GM10248 (cell line): ENCODE measurements around the gene THOC6.
"Not testable (repeated sequence)": the region's sequence is repeated elsewhere in the genome, so short reads cannot be mapped to it uniquely, and the experiment has no call there.

Experiments
- CTCF ChIA-PET: fragments of 300-600 bp; sonication (Branson Sonifier 250); formaldehyde crosslinking; extraction: SDS; loops from one replicate; lab custom pipeline; 2021; ENCODE audit warnings: antibody characterized with exemption; lab: Yijun Ruan, JAX
- POLR2A ChIA-PET: fragments of 350-650 bp; sonication (Branson Sonifier 250); formaldehyde crosslinking; extraction: SDS; loops from one replicate; lab custom pipeline; 2020; ENCODE audit warnings: antibody characterized with exemption; lab: Yijun Ruan, JAX
- DNase-seq: peaks from one replicate; pipeline ENCODE4 v3.0.0; 2012; ENCODE audit errors: extremely low spot score
- CTCF ChIP-seq: IDR thresholded peaks from 2 replicates; pipeline ENCODE4 v1.5.1; 2012; ENCODE audit warnings: mild to moderate bottlenecking, low read depth; ENCODE audit errors: extremely low read depth, missing control alignments, control extremely low read depth

THOC6 gene

GRCh38 chr16:3054965-3055733 is 31.3 kb downstream of the THOC6 start:
- ChIA-PET CTCF (interaction anchor here (0.6 to 2.7 kb wide), 4 partner anchors 21 to 631 kb away, joined by 3 to 9 read pairs (median 6); no protein-coding TSS in a partner anchor), POLR2A (no interaction called here)
- DNase-seq, result no peak
- TF ChIP-seq CTCF, result no peak

DNA sequence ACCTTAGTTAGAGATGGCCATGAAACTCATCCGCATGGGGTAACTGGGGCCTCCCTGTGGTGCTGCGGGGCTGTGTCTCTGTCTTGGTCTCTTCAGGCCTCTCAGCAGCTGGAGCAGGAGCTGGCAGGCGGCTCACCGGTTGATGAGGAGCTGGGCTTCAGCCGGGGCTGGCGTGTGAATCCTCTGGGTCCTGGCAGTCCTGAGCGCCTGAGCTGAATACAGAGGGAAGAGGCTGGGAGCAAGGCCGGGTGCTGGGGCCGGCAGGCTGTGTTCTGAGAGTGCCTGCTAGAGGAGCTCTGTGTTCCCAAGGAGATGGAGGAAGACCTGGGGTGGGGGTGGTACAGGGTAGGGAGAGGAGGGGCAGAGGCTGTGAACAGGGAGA is 31.9 kb downstream of the THOC6 start:
- POLR2A ChIA-PET, DNase-seq: not testable (repeated sequence)
- CTCF ChIA-PET, result interaction anchor here (0.9 to 2.7 kb wide), 3 partner anchors 20 to 74 kb away, joined by 3 to 9 read pairs (median 9); no protein-coding TSS in a partner anchor

DNA sequence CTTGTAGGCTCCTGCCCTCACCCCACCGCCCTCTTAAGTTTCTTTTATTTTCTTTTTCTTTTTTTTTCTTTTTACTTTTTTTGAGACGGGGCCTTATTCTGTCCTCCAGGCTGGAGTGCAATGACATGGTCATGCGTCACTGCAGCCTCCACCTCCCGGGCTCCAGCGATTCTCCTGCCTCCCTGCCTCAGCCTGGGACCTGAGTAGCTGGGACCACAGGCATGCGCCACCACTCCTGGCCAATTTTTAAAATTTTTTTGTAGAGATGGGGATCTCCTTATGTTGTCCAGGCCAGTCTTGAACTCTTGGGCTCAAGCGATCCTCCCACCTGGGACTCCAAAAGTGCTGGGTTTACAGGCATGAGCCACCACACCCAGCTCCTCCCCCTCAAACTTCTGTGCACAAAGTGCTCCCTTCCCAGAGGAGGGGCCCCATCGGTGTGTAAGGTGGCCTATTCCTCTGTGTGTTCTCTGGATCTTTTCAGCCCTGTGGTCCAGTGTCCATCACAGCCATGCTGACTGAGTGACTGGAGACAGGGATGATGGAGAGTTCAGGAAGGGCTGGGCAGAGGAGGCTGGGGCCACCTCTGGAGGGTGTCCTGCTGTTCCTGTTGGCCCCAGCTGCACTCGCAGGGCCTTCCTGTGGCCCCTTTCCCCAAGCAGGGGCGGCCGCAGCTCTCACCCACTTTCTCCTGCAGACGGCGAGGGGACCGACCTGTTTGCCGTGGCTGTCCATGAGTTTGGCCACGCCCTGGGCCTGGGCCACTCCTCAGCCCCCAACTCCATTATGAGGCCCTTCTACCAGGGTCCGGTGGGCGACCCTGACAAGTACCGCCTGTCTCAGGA is 32.7 kb downstream of the THOC6 start:
- ChIA-PET POLR2A (no interaction called here), CTCF (interaction anchor here (0.9 to 2.7 kb wide), 3 partner anchors 19 to 73 kb away, joined by 3 to 9 read pairs (median 9); no protein-coding TSS in a partner anchor)
- DNase-seq, result no peak
- no peak for TF ChIP-seq CTCF

- no peak for DNase-seq
- TF ChIP-seq CTCF, result no peak
- ChIA-PET CTCF (interaction anchor here (1.0 to 4.4 kb wide), 22 partner anchors 9 to 1196 kb away, joined by 3 to 119 read pairs (median 8); partner anchors contain the start of genes ZNF205, ZNF213 and ZSCAN10), POLR2A (interaction anchor here (1.0 kb wide), 1 partner anchor 8 kb away, joined by 3 read pairs; no protein-coding TSS in a partner anchor)
Observed at GRCh38 chr16:3057181-3058138, 33.6 kb downstream of the THOC6 start.

DNA sequence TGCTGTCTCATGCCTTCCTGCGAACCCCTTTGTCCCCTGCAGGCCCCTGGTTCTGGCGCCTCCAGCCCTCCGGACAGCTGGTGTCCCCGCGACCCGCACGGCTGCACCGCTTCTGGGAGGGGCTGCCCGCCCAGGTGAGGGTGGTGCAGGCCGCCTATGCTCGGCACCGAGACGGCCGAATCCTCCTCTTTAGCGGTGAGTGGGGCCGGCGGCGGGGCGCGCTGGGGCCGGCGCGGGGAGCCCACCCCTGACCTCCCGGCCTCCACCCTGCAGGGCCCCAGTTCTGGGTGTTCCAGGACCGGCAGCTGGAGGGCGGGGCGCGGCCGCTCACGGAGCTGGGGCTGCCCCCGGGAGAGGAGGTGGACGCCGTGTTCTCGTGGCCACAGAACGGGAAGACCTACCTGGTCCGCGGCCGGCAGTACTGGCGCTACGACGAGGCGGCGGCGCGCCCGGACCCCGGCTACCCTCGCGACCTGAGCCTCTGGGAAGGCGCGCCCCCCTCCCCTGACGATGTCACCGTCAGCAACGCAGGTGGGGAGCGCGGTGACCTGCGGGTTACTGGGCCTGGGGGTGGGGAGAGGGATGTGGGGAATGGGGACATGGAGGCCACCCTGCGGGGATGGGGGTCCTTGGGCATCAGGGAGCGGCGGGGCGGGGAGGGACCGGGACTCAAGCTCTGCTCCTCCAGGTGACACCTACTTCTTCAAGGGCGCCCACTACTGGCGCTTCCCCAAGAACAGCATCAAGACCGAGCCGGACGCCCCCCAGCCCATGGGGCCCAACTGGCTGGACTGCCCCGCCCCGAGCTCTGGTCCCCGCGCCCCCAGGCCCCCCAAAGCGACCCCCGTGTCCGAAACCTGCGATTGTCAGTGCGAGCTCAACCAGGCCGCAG is 34.5 kb downstream of the THOC6 start:
- POLR2A ChIA-PET, result interaction anchor here (0.5 to 1.0 kb wide), 3 partner anchors 9 to 30 kb away, joined by 3 to 6 read pairs (median 3); no protein-coding TSS in a partner anchor
- CTCF ChIA-PET, result interaction anchor here (0.6 to 4.4 kb wide), 37 partner anchors 10 to 1195 kb away, joined by 3 to 119 read pairs (median 5); partner anchors contain the start of genes HCFC1R1, PAQR4, THOC6 and ZNF174
- TF ChIP-seq CTCF, result peak; percentile 59
- DNase-seq, result peak; percentile 73
